PC-9 (cell line): ENCODE results near the gene PLA2G12B. TPM values are rescaled to one million over a fixed set of nuclear protein-coding genes. Genes with fewer than 3 reads are reported as not detected.
"Not testable (repeated sequence)": the region's sequence is repeated elsewhere in the genome, so short reads cannot be mapped to it uniquely, and the experiment has no call there.

ENCODE experiments used
- BruUV-seq: library from RNA; stranded (reverse); fragments of 400-500 nt; replicated peaks from 2 replicates; lab custom pipeline; 2021; lab: Mats Ljungman, UMichigan
- CTCF ChIA-PET: fragments of 300-600 bp; sonication (Branson Sonifier 250); formaldehyde crosslinking; loops from one replicate; lab custom pipeline; 2022; ENCODE audit warnings: antibody characterized with exemption; lab: Charles Lee
- POLR2A ChIA-PET: fragments of 300-600 bp; sonication (Branson Sonifier 250); formaldehyde crosslinking; loops from one replicate; lab custom pipeline; 2022; ENCODE audit warnings: antibody characterized with exemption; ENCODE audit not compliant: unreplicated experiment; lab: Charles Lee
- DNase-seq, 2 experiments: peaks; one replicate each; pipeline versions ENCODE4 v3.0.0 to v3.0.0-alpha.2; 2015 to 2022; ENCODE audit warnings: mixed read lengths in 1 of 2
- H2AFZ ChIP-seq: fragments of 200-600 bp; sonication (generic); 2 replicates; pipeline ENCODE4 v1.8.1; 2017; ENCODE audit warnings: antibody characterized with exemption
- H3F3A ChIP-seq: fragments of 200-600 bp; sonication (generic); 2 replicates; pipeline ENCODE4 v1.8.1; 2017; ENCODE audit warnings: antibody characterized with exemption, mild to moderate bottlenecking, low read depth; ENCODE audit not compliant: insufficient read depth
- H3K27ac ChIP-seq: fragments of 200-600 bp; sonication (generic); 2 replicates; pipeline ENCODE4 v1.6.1; 2016; ENCODE audit warnings: mixed run types
- H3K27me3 ChIP-seq: fragments of 200-600 bp; sonication (generic); 2 replicates; pipeline ENCODE4 v1.6.1; 2016; ENCODE audit warnings: low read depth, mixed run types; ENCODE audit not compliant: insufficient read depth
- H3K36me3 ChIP-seq: fragments of 200-600 bp; sonication (generic); 2 replicates; pipeline ENCODE4 v1.6.1; 2016; ENCODE audit warnings: low read depth, mixed run types
- H3K4me1 ChIP-seq: fragments of 200-600 bp; sonication (generic); replicated peaks from 2 replicates; pipeline ENCODE4 v1.6.1; 2016; ENCODE audit warnings: mixed run types; ENCODE audit not compliant: insufficient read depth
- H3K4me2 ChIP-seq: fragments of 200-600 bp; sonication (generic); 2 replicates; pipeline ENCODE4 v1.6.1; 2017; ENCODE audit warnings: mixed run types
- H3K4me3 ChIP-seq: fragments of 200-600 bp; sonication (generic); 2 replicates; pipeline ENCODE4 v1.6.1; 2016; ENCODE audit warnings: mixed run types
- H3K79me2 ChIP-seq: fragments of 200-600 bp; sonication (generic); 2 replicates; pipeline ENCODE4 v1.6.1; 2017; ENCODE audit warnings: low read depth, mixed run types
- H3K9me2 ChIP-seq: fragments of 200-600 bp; sonication (generic); 2 replicates; pipeline ENCODE4 v1.8.1; 2017; ENCODE audit warnings: mild to moderate bottlenecking; ENCODE audit not compliant: insufficient read depth
- H3K9me3 ChIP-seq: fragments of 200-600 bp; sonication (generic); 2 replicates; pipeline ENCODE4 v1.8.1; 2016; ENCODE audit warnings: low read depth; ENCODE audit not compliant: insufficient read depth
- H4K20me1 ChIP-seq: fragments of 200-600 bp; sonication (generic); 2 replicates; pipeline ENCODE4 v1.8.1; 2017; ENCODE audit not compliant: insufficient read depth
- EZH2 ChIP-seq: fragments of 200-600 bp; sonication (generic); IDR thresholded peaks from 2 replicates; pipeline ENCODE4 v1.8.0; 2017; ENCODE audit warnings: antibody characterized with exemption, low read depth
- intact Hi-C: fragments of 100-400 bp; cut with micrococcal nuclease; formaldehyde crosslinking; loops from one replicate; pipeline ENCODE4 v1.10.0; 2022; ENCODE audit not compliant: unreplicated experiment
- total RNA-seq: library from RNA; stranded (reverse); gene quantifications from 2 replicates; pipeline ENCODE4 v1.2.3, GENCODE V29; 2021
- TF ChIP-seq, protein P1 (sequence below): fragments of 200-600 bp; sonication (generic); conservative IDR thresholded peaks from 2 replicates; pipeline ENCODE4 v1.6.1; 2017; ENCODE audit warnings: mixed run types, antibody characterized with exemption, mild to moderate bottlenecking, moderate library complexity

The PLA2G12B gene
- total RNA-seq, 1 experiment from 2014 or later: not detected

DNA sequence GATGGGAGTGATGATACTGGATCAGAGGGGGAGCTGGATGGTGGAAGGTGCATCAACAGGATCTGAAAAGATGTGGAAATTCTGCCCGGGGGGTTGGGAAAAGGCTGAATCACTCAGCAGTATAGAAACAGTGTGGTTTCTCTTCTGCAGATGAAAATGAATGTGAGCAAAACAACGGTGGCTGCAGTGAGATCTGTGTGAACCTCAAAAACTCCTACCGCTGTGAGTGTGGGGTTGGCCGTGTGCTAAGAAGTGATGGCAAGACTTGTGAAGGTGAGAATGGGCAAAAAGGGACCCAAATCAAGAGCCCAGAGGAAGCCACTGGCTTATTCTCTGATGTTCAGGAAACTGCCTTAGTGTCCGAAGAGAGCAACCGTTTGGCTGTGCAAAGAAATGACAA lies 48.2 kb downstream of the PLA2G12B start:
- Histone ChIP-seq H3K9me3 (no peaks in the 10 kb centered on the region), H3K79me2 (no peaks in the 10 kb centered on the region), H3K9me2 (no peaks in the 10 kb centered on the region), H3K36me3 (no peaks in the 10 kb centered on the region), H3F3A (no peaks in the 10 kb centered on the region), H3K4me2 (no peak overlapping the region), H3K4me3 (no peak overlapping the region), H2AFZ (no peak overlapping the region), H3K27ac (no peak overlapping the region), H3K27me3 (no peaks in the 10 kb centered on the region), H4K20me1 (no peaks in the 10 kb centered on the region), H3K4me1 (no peaks in the 10 kb centered on the region)
- no peak for DNase-seq
- CTCF ChIA-PET: no interaction called here
- intact Hi-C loops: no loop called here
- POLR2A ChIA-PET: interaction anchor here (0.7 kb wide), 2 partner anchors 167 to 213 kb away, joined by 3 read pairs; no protein-coding TSS in a partner anchor
- BruUV-seq: no TSS peak
- TF ChIP-seq EZH2: no peak
- TF ChIP-seq, protein P1, sequence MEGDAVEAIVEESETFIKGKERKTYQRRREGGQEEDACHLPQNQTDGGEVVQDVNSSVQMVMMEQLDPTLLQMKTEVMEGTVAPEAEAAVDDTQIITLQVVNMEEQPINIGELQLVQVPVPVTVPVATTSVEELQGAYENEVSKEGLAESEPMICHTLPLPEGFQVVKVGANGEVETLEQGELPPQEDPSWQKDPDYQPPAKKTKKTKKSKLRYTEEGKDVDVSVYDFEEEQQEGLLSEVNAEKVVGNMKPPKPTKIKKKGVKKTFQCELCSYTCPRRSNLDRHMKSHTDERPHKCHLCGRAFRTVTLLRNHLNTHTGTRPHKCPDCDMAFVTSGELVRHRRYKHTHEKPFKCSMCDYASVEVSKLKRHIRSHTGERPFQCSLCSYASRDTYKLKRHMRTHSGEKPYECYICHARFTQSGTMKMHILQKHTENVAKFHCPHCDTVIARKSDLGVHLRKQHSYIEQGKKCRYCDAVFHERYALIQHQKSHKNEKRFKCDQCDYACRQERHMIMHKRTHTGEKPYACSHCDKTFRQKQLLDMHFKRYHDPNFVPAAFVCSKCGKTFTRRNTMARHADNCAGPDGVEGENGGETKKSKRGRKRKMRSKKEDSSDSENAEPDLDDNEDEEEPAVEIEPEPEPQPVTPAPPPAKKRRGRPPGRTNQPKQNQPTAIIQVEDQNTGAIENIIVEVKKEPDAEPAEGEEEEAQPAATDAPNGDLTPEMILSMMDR: no peak

DNA sequence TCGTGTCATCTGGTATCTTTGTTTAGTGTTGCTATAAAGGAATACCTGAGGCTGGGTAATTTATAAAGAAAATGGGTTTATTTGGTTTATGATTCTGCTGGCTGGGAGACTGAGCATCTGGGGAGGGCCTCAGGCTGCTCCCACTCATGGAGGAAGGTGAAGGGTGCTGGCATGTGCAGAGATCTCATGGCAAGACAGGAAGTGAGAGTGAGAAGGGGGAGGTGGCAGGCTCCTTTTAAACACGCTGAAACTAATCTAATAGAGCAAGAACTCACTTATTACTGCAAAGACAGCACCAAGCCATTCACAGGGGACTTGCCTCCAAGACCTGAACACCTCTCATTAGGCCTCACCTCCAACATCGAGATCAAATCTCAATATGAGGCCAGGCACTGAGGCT lies 49.8 kb downstream of the PLA2G12B start:
- Histone ChIP-seq H3K9me2 (no peaks in the 10 kb centered on the region), H4K20me1 (no peaks in the 10 kb centered on the region), H3K27ac (no peak overlapping the region), H3K4me2 (no peak overlapping the region), H3F3A (no peaks in the 10 kb centered on the region), H2AFZ (no peak overlapping the region), H3K4me3 (no peak overlapping the region), H3K27me3 (no peaks in the 10 kb centered on the region), H3K79me2 (no peaks in the 10 kb centered on the region), H3K9me3 (no peaks in the 10 kb centered on the region), H3K36me3 (no peaks in the 10 kb centered on the region), H3K4me1 (no peaks in the 10 kb centered on the region)
- TF ChIP-seq, protein P1: no peak
- no peak for TF ChIP-seq EZH2
- intact Hi-C loops: no loop called here
- no peak for DNase-seq
- ChIA-PET CTCF (no interaction called here), POLR2A (interaction anchor here (0.5 kb wide), 1 partner anchor 431 kb away, joined by 3 read pairs; no protein-coding TSS in a partner anchor)
- BruUV-seq: no TSS peak

DNA sequence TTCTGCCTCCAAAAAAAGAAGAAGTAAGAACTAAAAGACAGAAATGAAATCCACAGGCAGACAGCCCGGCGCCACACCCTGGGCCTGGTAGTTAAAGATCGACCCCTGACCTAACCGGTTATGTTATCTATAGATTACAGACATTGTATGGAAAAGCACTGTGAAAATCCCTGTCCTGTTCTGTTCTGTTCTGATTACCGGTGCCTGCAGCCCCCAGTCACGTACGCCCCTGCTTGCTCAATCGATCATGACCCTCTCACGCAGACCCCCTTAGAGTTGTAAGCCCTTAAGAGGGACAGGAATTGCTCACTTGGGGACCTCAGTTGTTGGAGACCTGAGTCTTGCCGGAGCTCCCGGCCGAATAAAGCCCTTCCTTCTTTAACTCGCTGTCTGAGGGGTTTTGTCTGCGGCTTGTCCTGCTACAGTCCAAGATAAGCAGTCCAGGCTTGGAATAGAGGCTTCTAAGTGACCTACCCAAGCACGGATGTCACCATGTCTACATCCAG lies 50.6 kb downstream of the PLA2G12B start:
- H3K9me3 ChIP-seq, CTCF ChIA-PET, H3F3A ChIP-seq, BruUV-seq, H4K20me1 ChIP-seq, intact Hi-C loops, H3K27ac ChIP-seq, H2AFZ ChIP-seq, H3K9me2 ChIP-seq, H3K4me2 ChIP-seq, DNase-seq, H3K79me2 ChIP-seq, H3K4me1 ChIP-seq, H3K36me3 ChIP-seq, POLR2A ChIA-PET, H3K4me3 ChIP-seq, H3K27me3 ChIP-seq: not testable (repeated sequence)

DNA sequence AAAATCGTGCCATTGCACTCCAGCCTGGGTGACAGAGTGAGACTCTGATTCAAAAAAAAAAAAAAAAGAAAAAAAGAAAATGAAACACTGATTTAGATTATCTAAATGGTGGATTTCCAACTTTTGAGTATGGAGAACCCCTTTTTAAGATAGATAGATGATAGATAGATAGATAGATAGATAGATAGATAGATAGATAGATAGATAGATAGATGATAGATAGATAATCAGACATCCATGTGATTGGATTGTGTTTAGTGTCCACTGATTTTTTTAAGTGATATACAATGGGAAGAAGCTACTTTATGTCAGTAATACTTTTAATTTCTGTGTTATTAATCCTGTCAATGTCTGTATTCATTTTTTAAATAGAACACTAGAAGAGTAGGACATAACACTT lies 55.1 kb downstream of the PLA2G12B start:
- no peaks in the 10 kb centered on the region for H3K27me3 ChIP-seq
- no TSS peak for BruUV-seq
- H3K27ac ChIP-seq: no peak overlapping the region

More for the DNA sequence above, 55.1 kb downstream of the PLA2G12B start:
- ChIA-PET CTCF (no interaction called here), POLR2A (interaction anchor here (0.7 kb wide), 1 partner anchor 1364 kb away, joined by 4 read pairs; no protein-coding TSS in a partner anchor)
- H3K4me1 ChIP-seq: no peaks in the 10 kb centered on the region
- DNase-seq: no peak
- intact Hi-C loops: no loop called here
- H4K20me1 ChIP-seq: no peaks in the 10 kb centered on the region
- H2AFZ ChIP-seq: no peak overlapping the region
- H3K36me3 ChIP-seq: no peaks in the 10 kb centered on the region
- H3K9me2 ChIP-seq: no peaks in the 10 kb centered on the region
- no peak overlapping the region for H3K4me3 ChIP-seq
- no peak overlapping the region for H3K4me2 ChIP-seq
- no peaks in the 10 kb centered on the region for H3K9me3 ChIP-seq
- H3K79me2 ChIP-seq: no peaks in the 10 kb centered on the region
- TF ChIP-seq, protein P1: no peak
- no peak for TF ChIP-seq EZH2
- H3F3A ChIP-seq: no peaks in the 10 kb centered on the region
